Thyroid gland (tissue), 4 donors: Measurements from ENCODE around the gene PDF. TPM values are rescaled to one million over a fixed set of nuclear protein-coding genes. Genes with fewer than 3 reads are reported as not detected.

Experiments
- DNase-seq, 2 donors: peaks; one replicate each; pipeline ENCODE4 v3.0.0-alpha.2; 2019
- H3K27ac ChIP-seq, 3 donors: fragments of 200-600 bp; sonication (generic); 1 replicate in 2 of 3; 2 replicates in 1 of 3; pipeline ENCODE4 v1.5.1; 2016 to 2019; ENCODE audit warnings: mild to moderate bottlenecking in 1 of 3, moderate library complexity in 1 of 3
- H3K27me3 ChIP-seq: fragments of 200-600 bp; sonication (generic); one replicate; pipeline ENCODE4 v1.5.1; 2019
- H3K36me3 ChIP-seq, 2 donors: fragments of 200-600 bp; sonication (generic); one replicate each; pipeline ENCODE4 v1.5.1; 2016 to 2019
- H3K4me1 ChIP-seq, 2 donors: fragments of 200-600 bp; sonication (generic); one replicate each; pipeline ENCODE4 v1.5.1; 2017 to 2019
- H3K4me3 ChIP-seq, 3 donors: fragments of 200-600 bp; sonication (generic); replicated peaks in 1 of 3; 1 replicate in 2 of 3; 2 replicates in 1 of 3; pipeline ENCODE4 v1.5.1; 2016; ENCODE audit warnings: mild to moderate bottlenecking in 1 of 3
- H3K9me3 ChIP-seq: fragments of 200-600 bp; sonication (generic); one replicate; pipeline ENCODE4 v1.5.1; 2017
- CTCF ChIP-seq, 6 experiments: fragments of 200-600 bp in 3 of 6; fragments of 450-650 bp in 3 of 6; sonication (generic) in 3 of 6; IDR thresholded peaks; one replicate each; pipeline ENCODE4 v1.5.1; 2016 to 2019; ENCODE audit warnings: antibody characterized with exemption in 6 of 6, mild to moderate bottlenecking in 2 of 6, inconsistent platforms in 1 of 6, moderate library complexity in 1 of 6
- POLR2A ChIP-seq, 2 donors: fragments of 450-650 bp; IDR thresholded peaks; one replicate each; pipeline ENCODE4 v1.6.1; 2017; ENCODE audit warnings: antibody characterized with exemption in 2 of 2, mild to moderate bottlenecking in 2 of 2, moderate library complexity in 1 of 2
- WGBS, 2 donors: methylation state at CpG; one replicate each; pipeline ENCODE4 v1.1.5; 2017; 5-methylcytosine and 5-hydroxymethylcytosine counted together
- intact Hi-C: fragments of 100-400 bp; cut with DNase I; formaldehyde crosslinking; loops from one replicate; pipeline ENCODE4 v1.15.1; 2023
- total RNA-seq, 4 donors: library from RNA; depleted of rRNA; stranded (reverse); fragments of >200 nt; gene quantifications; one replicate each; pipeline ENCODE4 v1.2.3, GENCODE V29; 2016

The PDF gene
- total RNA-seq, 4 donors from 2014 or later = 35.2 to 57.0 (median 51.0) TPM

DNA sequence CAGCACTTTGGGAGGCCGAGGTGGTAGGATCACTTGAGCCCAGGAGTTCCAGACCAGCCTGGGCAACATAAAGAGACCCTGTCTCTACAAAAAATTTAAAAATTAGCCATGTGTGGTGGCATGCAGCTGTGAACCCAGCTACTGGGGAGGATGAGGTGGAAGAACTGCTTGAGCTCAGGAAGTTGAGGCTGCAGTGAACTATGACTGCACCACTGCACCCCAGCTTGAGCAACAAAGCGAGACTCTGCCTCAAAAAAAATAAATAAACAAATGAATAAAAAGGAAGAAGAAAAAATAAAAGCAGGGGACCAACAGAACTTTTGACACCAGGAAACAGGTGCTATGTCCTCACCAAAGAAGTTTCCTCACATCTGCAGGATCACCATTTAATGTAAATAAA, 41.2 kb upstream of the PDF start:
- DNase-seq = no peak
- Histone ChIP-seq H3K27me3 (no peaks in the 10 kb centered on the region), H3K4me1 (no peaks in the 10 kb centered on the region), H3K36me3 (peaks cover 38 to 39% of the 10 kb centered on the region in 2 donors), H3K27ac (no peak overlapping the region), H3K4me3 (no peak overlapping the region), H3K9me3 (no peaks in the 10 kb centered on the region)
- TF ChIP-seq CTCF (IDR thresholded peaks at IDR 0.05) = no peak
- no peak for TF ChIP-seq POLR2A (IDR thresholded peaks at IDR 0.05)
- intact Hi-C loops = no loop called here
- 93 to 94% methylated on average over 2 of the region's 2 CpGs for WGBS, 2 donors

DNA sequence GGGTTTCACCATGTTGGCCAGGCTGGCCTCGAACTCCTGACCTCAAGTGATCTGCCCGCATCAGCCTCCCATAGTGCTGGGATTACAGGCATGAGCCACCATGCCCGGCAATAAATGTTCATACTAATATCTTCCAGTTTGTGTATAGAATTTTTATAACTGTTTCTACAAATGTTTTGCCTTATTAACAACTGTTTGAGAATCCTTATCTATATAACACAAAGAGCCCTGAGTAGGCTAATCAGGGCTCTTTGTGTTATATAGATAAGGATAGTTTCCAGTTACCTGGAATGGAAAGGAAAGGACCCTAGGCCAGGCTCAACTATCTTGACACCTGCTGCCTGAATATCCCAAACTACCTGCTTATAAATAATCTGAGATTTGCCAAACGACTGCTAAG, 38.5 kb upstream of the PDF start:
- no peaks in the 10 kb centered on the region for H3K9me3 ChIP-seq
- no peak overlapping the region for H3K27ac ChIP-seq
- intact Hi-C loops = no loop called here
- no peak for TF ChIP-seq CTCF (IDR thresholded peaks at IDR 0.05)
- TF ChIP-seq POLR2A (IDR thresholded peaks at IDR 0.05) = no peak
- peaks cover 57 to 59% of the 10 kb centered on the region in 2 donors for H3K36me3 ChIP-seq
- H3K4me1 ChIP-seq = no peaks in the 10 kb centered on the region
- no peak overlapping the region for H3K4me3 ChIP-seq
- no peak for DNase-seq
- 96 to 97% methylated on average over 4 of the region's 4 CpGs for WGBS, 2 donors
- no peaks in the 10 kb centered on the region for H3K27me3 ChIP-seq

DNA sequence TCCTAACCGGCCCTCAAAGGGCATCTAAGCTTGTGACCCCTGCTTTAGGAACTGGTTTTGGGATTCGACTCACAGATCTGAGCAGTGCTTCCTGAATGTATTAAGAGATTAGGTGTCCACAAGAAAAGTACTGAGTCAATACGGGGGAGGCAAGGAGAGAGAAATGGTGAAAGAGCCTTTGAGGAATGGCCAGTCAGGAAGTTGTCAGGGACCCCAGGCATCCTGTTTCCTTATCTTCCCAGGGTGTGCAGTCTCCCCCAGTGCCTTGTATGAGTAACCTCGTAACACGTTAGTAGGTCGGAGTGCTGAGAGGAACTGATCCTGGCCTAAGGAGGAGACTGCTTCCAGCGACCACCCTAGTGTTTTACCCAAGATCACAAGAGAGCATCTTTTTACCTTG, 37.6 kb upstream of the PDF start:
- no peak for DNase-seq
- Histone ChIP-seq H3K9me3 (no peaks in the 10 kb centered on the region), H3K36me3 (peaks cover 57 to 59% of the 10 kb centered on the region in 2 donors), H3K4me1 (no peaks in the 10 kb centered on the region), H3K27me3 (no peaks in the 10 kb centered on the region), H3K27ac (no peak overlapping the region), H3K4me3 (no peak overlapping the region)
- TF ChIP-seq CTCF (IDR thresholded peaks at IDR 0.05) (no peak), POLR2A (IDR thresholded peaks at IDR 0.05) (no peak)
- 88 to 90% methylated on average over 7 of the region's 7 CpGs for WGBS, 2 donors
- intact Hi-C loops = no loop called here

DNA sequence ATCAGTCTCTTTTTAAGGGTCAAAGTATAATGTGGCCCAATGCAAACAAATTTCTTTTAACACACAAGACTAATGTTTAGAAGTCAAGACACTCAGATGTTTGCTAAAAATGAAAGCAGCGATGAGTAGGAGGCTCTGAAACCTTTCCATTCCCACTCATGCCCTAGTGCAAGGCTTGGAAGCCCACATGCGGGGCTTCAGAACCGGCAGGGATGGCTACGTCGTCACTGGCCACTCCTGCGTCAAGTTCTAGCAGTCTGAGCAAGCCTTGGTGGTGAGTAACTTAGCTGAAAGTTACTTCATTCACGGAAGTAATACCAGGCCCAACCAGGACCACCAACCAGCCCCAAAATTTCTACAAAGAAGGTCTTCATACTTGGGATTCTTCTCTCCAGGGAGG, 36.0 kb upstream of the PDF start:
- no peaks in the 10 kb centered on the region for H3K9me3 ChIP-seq
- no peak for DNase-seq
- peaks cover 57 to 59% of the 10 kb centered on the region in 2 donors for H3K36me3 ChIP-seq
- no peak overlapping the region for H3K4me3 ChIP-seq
- WGBS, 2 donors = 93 to 97% methylated on average over 7 of the region's 7 CpGs
- H3K27ac ChIP-seq = no peak overlapping the region
- TF ChIP-seq POLR2A (IDR thresholded peaks at IDR 0.05) (no peak), CTCF (IDR thresholded peaks at IDR 0.05) (no peak)
- intact Hi-C loops = no loop called here
- no peaks in the 10 kb centered on the region for H3K27me3 ChIP-seq
- H3K4me1 ChIP-seq = no peaks in the 10 kb centered on the region

- Histone ChIP-seq H3K9me3 (no peaks in the 10 kb centered on the region), H3K4me1 (no peaks in the 10 kb centered on the region), H3K27ac (no peak overlapping the region), H3K27me3 (no peaks in the 10 kb centered on the region), H3K36me3 (peaks cover 57 to 59% of the 10 kb centered on the region in 2 donors), H3K4me3 (no peak overlapping the region)
- 83 to 92% methylated on average over 2 of the region's 2 CpGs for WGBS, 2 donors
- TF ChIP-seq CTCF (IDR thresholded peaks at IDR 0.05) (no peak), POLR2A (IDR thresholded peaks at IDR 0.05) (no peak)
- no peak for DNase-seq
- intact Hi-C loops = no loop called here
Observed at GRCh38 chr16:69365901-69366300, 35.5 kb upstream of the PDF start.
